Hematopoietic multipotent progenitor cell treated with erythropoietin and hydrocortisone succinate and interleukin-3 and kit ligand, for 8 days (in vitro differentiated cells): ENCODE results near the gene GBF1.
A peak's percentile ranks its signal among the peaks of the same experiment; 100 is the strongest.

Source experiments
- DNase-seq: peaks from one replicate; pipeline ENCODE4 v3.0.0-alpha.2; 2015

The GBF1 gene

DNA sequence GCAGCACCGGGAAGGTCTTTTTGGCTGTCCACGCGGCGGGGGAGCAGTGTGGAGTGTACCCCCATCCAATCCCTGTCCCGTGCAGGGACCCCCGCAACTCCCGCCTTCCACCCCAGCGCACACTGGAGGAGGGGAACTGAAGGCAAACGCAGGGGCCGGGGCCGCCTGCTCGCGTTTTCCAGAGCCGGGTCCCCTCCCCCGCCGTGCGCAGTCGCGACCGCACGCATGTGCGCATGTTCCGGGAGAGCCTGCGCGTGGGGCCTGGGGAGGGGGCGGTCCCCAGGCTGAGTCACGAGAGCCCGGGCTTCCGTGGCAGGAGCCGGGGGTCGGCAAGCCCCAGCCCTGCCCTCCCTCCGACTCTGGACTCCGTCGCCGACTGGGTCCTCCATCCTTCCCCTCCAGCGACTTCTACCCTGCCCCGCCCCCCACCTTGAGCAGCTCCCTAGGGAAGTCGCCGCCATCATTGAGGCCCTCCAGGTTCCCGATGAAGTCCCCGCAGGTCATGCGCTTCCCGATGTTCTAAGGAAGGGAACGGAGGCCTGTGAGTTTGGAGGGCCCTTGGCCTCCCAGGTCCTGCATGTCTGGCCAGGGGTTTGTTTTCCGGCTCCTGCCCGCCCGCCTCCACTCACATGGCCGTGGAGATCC is 165.2 kb downstream of the GBF1 start:
- DNase-seq: no peak

DNA sequence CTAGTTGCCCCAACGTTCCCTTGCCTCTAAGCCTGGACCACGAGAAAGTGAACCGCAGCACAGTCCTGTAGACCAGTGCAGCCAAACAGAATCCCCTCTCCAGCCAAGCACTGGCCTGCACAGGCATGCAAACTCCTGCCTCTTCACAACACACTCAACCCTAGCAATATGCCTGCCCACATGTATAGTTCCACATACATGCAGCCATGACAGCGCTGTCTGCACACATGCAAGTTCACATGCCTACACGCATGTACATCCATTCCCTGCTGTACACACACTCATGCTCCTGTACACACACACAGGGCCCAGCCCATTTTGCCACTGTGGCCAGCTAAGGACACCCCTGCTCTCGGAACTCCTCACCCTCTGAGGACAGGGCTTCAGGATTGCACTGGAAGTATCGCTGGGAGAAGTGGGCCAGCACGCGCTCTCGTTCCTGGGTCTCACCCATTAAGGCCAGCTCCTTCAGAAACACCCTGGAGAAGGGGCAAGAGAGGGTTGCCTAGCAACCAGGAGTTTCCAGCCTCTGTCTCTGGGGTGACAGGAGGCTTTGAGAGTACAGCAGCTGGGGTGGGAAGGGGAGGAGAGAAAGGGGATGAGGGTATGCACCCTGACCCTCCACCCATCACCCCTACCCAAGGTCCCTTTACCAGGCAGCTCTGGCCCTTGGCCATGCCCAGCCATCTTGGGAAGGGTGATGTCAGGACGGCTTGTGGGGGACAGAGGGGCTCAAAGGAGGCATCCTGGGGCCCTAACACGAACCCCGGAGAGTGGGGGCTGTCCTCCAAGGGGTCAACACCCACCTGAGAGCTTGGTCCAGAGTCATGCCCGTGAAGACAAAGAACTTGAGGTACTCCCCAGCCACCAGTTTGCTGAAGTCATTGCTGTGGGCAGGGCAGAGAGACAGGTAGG is 166.3 kb downstream of the GBF1 start:
- no peak for DNase-seq

DNA sequence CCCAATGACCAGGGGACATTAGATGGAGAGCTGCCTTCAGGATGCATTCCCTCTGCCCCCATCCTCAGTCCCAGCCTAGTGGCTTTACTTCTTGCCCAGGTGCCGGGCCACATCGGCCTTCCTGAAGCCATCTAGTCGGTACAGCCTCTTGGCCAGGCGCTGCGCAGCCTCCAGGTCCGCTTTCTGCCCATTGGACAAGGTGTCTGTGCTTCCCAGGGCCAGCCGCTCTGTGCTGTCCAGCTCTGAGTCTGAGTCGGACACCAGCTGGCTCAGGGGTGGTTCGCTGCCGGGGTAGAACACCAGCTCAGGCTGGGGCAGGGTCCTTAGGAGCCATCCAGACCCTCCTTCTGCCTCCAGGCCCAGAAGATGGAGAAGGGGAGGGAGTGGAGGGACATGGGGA is 167.0 kb downstream of the GBF1 start:
- DNase-seq: no peak

DNA sequence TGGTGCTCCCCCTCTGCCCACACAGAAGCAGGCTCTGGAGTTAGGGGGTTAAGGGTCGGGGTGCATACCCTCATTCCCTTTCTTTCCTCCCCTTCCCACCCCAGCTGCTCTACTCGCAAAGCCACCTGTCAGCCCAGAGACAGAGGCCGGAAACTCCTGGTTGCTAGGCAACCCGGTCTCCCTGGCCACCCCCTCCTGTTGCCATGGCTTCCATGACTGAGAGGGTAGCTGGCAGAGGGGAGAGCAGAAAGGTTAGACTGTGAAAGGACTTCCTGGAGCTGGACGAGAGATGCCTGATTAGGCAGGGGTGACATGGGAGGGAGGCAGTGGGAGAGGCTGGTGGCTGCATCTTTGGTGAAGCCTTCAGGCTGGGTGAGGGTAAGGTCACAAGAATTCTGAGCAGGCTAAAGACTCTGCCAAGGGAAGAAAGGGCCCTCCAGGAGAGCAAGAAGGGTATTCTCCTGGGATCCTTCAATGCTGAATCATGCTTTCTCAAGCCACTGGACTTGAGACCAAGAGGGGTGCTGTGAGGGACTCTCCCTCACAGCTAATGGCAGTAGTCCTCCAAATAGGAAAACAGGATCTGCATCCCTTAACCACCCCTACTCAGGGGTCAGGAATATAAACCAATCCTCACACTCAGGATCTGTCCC is 167.8 kb downstream of the GBF1 start:
- no peak for DNase-seq

DNA sequence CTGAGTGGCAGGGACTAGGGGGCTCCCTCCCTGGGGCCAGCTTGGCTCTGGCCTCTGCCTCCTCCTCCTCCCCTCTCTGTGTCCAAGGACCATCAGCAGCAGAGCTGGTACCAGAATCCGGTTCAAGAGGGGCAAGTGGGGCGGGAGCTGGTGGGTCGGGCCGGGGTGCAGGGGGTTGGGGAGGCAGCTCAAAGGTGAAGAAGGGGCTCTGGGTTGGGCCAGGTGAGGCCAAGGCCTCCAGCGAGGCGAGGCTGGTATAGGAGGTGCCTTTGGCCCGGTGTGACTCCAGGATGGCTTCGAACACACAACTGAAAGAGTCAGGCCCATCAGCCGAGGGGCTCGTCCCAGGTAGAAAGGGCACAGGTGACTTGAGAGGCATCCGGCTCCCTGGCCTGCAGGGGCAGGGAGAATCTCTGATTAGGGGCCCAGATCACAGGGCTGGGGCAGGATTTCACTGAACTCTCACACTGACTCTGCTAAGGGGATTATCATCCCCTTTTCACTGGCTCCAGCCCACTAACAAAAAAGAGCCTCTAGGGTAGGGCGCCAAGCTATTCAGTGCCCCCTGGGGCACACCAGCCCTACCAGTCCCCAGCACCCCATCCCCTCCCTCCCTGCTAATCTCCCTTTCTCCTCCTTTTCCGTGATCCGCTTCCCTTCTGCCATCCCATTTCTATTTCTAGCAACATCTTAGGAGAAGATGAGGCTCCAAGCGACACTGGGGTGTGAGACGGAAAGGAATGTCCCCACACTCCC is 168.7 kb downstream of the GBF1 start:
- DNase-seq: no peak

DNA sequence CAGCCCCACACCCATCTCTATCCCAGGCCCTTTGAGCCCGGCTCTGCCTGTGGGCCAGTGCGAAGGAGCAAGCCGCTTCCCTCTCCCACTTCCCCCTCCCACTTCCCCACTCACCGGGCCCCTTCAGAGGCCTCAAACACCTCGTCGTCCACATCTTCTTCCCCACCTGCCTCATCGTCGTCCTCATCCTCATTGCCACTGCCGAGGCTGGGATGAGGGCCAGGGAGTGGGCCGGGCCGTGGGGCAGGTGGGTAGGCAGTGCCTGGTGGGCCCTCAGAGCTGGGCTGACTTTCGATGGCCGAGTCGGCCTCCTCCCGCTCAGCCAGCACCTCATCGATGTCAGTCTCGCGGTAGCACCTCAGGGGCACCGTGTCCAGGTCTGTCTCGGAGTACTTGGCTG is 169.4 kb downstream of the GBF1 start:
- DNase-seq: no peak

DNA sequence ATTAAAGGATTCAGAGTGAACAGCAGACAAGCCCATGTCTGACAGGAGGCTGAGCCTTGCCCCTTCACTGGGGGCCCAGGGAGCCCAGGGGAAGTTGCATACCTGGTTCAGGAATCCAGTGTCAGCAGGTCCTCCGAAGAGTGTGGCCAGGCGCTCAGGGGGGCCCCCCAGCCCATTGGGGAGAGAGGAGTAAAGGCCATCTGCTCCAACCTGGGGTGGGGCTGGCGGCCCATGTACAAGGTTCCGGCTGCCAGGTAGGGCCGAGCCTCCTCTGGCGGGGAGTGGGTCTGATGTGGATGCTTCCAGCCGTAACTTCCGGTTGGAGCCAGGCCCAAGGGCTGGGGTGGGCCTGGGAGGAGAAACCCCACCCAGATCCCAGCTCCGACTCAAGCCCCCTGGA is 171.0 kb downstream of the GBF1 start:
- no peak for DNase-seq

DNA sequence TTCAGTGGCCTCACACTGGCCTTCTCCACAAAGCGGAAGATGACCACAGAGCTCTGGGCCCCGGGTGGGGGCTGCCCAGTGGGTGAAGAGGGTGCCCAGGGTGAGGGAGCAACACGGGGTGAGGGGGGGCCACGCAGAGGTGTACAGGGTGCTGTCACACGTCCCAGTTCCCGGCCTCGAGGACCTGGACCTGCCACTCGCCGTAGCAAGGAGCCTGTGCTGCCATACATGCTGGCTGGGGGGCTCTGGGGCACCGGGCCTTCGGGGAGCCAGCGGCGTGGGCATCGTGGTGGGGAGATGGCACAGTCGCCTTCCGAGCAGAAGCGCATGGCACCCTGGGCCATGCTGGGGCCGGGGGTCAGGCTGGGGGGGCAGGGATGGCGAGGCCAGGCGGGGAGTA is 171.4 kb downstream of the GBF1 start:
- no peak for DNase-seq

DNA sequence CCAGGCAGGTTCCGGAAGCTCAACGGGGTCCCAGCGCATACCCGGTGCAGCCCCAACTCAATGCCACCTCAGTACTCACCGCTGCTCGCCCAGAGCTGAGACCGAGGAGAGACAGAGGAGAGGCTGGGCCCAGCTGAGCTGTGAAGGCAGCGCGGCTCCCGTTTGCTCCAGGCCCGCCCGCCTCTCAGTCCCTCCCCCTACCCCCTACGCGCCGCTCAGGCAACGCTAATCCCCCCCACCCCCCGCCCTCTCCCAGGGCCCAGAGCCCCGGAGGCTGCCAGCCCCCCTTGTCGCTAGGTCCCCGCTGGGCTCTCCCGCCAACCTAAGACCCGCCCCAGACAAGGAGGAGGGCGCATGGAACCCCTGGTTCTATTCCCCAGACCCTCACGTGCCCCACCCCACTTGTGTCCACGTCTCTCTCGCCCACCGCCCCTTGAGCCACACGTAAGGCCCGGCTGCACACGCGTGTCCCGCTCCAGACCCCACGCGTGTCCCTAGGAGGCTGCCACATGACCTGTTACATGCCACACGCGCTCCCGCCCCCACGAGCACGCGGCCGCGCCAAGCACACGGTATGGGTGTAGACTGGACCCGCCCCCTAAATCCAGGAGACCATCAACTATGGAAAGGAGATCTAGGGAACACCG is 173.4 kb downstream of the GBF1 start, which contains the start of gene PSD:
Gene PSD (minus strand): TSS at position 164 of the 647 bp plus-strand sequence. CDS start 1,747 bp downstream, outside the sequence.
- DNase-seq: no peak

DNA sequence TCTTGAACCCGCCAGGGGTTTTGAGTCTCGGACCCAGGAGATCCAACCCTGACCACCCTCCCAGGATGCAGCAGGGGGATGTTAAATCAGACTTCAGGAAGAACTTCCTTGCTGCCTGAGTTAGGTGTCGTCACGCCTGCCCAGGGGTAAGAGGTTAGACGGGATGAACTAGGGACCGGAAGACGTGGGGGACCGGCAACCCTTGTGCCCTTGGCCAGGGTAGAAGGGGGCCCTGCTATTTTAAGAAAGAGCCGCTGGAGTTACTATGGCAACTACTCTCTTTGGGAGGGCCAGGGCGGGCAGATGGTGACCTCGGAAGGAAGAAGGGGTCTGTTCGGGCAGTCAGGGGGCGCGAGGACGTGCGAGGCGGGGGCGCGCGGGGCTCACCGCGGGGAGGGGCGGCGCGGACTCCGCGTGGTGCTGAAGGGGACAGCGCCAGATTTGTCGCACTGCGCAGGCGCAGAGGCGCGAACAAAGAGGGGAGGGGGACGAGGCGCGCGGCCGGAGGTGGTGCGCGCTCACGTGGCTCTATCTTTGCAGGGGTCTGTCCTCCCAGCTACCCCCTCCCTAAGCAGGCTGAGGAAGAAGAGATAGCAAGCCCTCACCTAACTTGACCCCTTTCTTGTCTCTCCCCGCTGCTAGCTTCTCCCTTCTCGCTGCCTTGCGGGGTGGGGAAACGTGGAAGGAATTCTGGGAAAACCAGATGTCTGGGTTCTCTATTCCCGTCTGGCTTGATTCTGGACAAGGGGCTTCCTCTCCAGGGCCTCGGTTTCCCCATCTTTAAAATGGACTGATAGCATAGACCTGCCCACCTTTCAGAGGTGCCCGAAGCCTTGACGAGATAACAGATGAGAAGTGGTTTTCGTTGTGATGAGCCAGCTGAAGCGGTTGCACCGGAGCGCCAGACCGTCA is 174.2 kb downstream of the GBF1 start:
- peak; percentile 57 for DNase-seq

DNA sequence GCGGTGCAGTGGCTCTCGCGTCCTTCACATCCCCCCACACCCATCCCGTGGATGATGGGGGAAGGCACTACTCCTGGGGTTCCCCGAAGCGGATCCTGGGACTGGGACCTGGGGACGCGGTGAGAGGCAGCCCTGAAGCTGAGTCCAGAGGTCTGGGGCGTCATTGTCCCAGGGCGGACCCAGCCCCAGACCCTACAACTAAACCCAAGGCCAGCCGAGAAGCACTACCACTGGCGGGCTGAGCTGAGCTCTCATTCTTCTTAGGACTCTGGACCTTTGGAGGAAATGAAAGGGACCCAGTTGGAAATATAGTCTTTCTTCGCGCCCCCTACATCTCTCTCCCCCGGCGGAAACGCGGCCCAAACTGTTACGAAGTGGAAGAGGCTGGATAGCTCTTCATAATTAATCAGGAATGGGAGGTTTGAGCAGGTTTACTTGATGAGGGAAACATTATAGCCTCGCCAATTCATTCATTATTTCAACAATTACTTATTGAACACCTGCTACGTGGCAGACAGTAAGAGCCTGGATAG is 174.9 kb downstream of the GBF1 start:
- no peak for DNase-seq

DNA sequence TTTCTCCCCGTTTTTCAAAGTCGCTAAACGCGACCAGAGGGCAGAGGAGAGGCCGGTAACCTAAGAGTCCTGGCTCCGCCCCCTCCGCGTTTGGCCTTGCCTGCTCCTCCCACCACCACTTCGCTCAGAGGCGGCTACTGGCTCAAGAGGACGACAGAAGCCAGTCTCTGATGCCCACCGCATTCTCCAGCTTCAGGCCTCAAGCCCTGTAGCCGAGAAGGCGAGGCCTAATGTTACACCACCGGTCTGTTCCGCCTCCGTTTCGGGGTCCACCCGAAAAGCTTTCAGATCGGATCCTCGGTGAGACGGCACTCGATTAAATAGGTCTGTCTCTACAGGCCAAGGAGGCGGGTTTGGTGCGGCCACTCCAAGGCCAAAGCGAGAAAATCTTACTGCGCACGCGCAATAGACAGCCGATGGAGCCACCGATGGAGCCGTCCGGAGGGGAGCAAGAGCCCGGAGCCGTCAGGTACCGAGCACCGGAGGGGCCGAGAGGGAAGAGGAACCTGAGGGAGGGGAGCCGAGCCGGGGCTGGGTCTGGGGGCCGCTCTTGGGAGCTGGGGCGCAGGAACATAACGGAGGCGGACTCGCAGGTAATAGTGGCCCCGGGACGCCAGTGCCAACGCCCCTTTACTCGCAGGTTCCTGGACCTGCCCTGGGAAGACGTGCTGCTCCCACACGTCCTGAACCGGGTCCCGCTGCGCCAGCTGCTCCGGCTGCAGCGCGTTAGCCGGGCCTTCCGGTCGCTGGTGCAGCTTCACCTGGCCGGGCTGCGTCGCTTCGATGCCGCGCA is 175.6 kb downstream of the GBF1 start, which contains the start of gene FBXL15:
Gene FBXL15 (plus strand): TSS at position 123 of the 793 bp plus-strand sequence. CDS start 294 bp downstream, at position 417.
- DNase-seq: peak; percentile 98

DNA sequence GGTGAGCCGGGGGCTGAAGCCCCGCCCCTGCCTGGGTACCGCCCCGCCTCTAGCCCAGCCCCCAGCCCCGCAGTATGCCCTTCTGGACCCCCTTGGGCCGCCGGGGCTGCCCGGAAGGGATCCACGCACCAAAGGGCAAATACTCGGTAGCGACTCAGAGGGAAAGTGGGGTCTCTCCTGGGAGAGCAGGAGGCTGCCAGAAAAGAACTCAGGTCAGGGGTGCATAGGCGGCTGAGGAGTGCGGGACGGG is 176.1 kb downstream of the GBF1 start:
- no peak for DNase-seq

DNA sequence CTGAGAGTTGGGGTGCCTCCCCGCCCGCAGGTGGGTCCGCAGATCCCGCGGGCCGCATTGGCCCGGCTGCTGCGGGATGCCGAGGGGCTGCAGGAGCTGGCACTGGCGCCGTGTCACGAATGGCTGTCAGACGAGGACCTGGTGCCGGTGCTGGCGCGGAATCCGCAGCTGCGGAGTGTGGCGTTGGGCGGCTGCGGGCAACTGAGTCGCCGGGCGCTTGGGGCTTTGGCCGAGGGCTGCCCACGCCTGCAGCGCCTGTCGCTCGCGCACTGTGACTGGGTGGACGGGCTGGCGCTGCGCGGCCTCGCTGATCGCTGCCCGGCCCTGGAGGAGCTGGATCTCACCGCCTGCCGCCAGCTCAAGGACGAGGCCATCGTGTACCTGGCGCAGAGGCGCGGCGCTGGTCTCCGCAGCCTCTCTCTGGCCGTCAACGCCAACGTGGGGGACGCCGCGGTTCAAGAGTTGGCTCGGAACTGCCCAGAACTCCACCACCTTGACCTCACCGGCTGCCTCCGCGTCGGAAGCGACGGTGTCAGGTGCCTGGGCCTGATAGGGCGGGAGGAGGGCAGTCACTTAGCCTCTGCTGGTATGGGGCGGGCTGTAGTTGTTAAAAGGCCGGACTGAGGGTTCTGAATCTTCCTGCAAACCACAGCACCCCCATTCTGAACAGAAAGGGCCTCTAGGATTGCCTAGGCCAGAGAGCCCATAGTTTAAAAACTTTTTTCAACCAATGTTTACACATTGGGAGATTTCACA is 176.6 kb downstream of the GBF1 start:
- peak; percentile 79 for DNase-seq

DNA sequence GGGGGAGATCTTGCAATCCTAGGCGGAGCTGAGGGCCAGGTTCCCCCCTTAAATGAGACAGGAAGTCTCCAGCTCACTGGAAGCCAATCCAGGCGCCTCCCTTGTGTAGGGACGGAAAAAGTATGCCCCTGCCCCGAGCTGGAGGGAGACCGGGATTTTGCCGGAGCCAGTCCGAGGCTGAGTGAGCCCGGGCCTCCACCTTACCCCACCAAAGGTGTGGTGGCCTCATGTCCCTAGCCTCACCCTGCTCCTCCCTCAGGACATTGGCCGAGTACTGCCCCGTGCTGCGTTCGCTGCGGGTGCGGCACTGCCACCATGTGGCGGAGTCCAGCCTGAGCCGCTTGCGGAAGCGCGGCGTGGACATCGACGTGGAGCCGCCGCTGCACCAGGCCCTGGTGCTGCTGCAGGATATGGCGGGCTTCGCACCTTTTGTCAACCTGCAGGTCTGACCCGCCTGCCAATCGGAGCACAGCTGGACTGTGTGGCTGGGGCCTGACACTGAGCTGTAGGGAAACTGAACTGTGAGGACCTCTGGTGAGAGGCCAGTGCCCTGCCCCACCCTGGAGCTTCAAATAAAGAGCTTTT is 177.3 kb downstream of the GBF1 start:
- DNase-seq: peak; percentile 79

DNA sequence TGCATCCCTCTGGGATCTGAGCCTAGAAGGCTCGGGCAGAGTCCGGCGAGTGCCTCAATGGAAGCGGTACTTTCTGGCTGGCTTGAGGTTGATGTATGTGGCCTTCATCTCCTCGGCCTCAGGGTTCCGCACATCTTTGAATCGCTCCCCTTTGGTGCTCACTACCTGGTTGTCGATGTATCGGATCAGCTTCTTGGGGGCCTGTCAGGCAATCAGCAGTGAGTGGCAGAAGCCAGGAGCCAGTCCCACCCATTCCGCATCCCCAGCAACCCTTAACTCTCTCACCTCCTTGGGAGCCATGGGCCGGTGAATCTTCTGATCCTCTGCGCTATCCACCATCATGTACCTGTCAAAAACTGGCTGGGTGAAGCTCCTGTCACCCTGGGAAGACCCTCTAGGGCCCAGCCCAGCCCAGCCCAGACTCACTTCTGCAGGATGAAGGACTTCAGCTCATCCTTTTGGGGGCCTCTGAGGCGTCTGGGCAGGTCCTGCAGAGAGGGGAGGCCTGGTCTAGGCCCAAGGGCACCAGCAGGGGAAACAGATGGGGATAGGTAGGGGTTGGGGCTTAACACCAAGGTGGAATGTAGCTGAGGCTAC is 178.1 kb downstream of the GBF1 start:
- DNase-seq: no peak

DNA sequence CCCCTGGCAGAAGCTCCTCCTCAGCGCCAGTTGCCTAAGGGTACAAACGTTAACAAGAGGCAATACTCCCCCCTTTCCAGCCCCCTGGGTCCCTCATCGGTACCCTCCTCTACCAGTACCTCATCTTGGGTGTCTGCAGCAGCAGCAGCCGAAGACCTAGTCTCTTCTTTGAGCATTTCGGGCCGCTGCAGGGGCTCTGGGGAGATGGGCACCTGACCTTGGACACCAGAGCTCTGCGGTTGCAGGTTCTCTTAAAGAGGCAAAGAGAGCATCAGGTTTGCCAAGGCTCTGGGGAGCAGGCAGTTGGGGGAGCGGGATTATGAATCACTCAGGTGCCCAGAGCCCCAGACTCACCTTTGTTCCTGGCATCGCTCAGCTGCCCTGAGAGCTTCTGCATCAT is 178.8 kb downstream of the GBF1 start:
- DNase-seq: no peak

DNA sequence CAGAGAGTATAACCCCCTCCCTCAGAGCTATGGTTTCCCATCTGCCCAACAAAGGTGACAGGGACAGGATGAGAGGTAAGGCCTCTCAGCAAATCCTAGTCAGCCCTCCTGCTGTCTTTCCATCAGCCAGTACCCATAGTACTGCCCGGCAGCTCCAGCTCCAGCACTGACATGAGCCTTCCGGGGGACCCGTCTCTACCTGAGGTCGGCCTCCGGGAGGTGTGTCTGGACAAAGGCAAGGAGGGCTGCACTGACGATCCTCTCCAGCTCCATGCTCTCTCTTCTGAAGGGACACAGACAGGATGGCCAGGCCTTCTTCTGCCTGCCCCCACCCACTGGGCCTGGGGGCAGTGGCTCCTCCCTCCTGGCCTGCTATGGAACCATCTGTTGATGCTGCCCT is 179.6 kb downstream of the GBF1 start:
- DNase-seq: no peak

DNA sequence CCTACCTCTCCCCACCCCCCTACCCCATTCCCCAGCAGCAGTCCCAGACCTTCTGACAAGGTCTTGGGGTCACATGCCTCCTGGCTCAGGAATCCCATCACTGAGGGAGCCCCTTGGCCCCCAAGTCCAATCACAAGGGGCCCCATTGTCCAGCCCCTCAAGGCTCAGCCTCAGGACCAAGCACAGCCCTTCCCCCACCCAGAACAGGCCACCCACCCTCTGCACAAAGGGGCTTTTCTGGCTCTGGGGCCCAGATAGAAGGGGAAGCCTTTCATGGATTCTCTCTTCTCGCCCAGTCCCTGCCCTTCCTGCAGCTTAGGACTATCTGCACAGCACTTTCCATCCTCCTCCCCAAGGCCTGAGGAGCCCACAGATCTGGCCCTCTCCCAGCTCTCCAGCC is 180.1 kb downstream of the GBF1 start:
- no peak for DNase-seq
